KOPT-K1 (cell line): ENCODE results near the gene C10orf53.

ENCODE experiments used
- H3K27ac ChIP-seq: fragments of 200-600 bp; sonication (generic); 2 replicates; pipeline ENCODE4 v1.5.1; 2016; ENCODE audit warnings: antibody characterized with exemption, mild to moderate bottlenecking, low read depth, low read length; ENCODE audit not compliant: poor library complexity, severe bottlenecking
- H3K36me3 ChIP-seq: fragments of 200-600 bp; sonication (generic); 2 replicates; pipeline ENCODE4 v1.5.1; 2017; ENCODE audit warnings: antibody characterized with exemption, mild to moderate bottlenecking, low read length, moderate library complexity; ENCODE audit not compliant: insufficient read depth
- H3K9me3 ChIP-seq: fragments of 200-600 bp; sonication (generic); 2 replicates; pipeline ENCODE4 v1.5.1; 2017; ENCODE audit warnings: antibody characterized with exemption, low read length, mild to moderate bottlenecking; ENCODE audit not compliant: insufficient read depth, poor library complexity, severe bottlenecking

C10orf53 gene

GRCh38 chr10:49735161-49735560, 55.7 kb downstream of the C10orf53 start:
- H3K27ac ChIP-seq, result no peak overlapping the region
- peaks cover 10% of the 10 kb centered on the region; the same call in 1 of the 2 replicates for H3K36me3 ChIP-seq
- H3K9me3 ChIP-seq, result no peaks in the 10 kb centered on the region

GRCh38 chr10:49735848-49736563, 56.6 kb downstream of the C10orf53 start:
- Histone ChIP-seq H3K27ac (no peak overlapping the region), H3K9me3 (no peaks in the 10 kb centered on the region), H3K36me3 (peaks cover 10% of the 10 kb centered on the region; the same call in 1 of the 2 replicates)

GRCh38 chr10:49736564-49737113, 57.2 kb downstream of the C10orf53 start:
- Histone ChIP-seq H3K9me3 (no peaks in the 10 kb centered on the region), H3K36me3 (peaks cover 10% of the 10 kb centered on the region; the same call in 1 of the 2 replicates), H3K27ac (no peak overlapping the region)

GRCh38 chr10:49737474-49738201, 58.2 kb downstream of the C10orf53 start:
- H3K9me3 ChIP-seq, result no peaks in the 10 kb centered on the region
- no peak overlapping the region for H3K27ac ChIP-seq
- peaks cover 10% of the 10 kb centered on the region; the same call in 1 of the 2 replicates for H3K36me3 ChIP-seq

- no peaks in the 10 kb centered on the region for H3K9me3 ChIP-seq
- no peak overlapping the region for H3K27ac ChIP-seq
- H3K36me3 ChIP-seq, result peaks cover 10% of the 10 kb centered on the region; the same call in 1 of the 2 replicates
Measured at GRCh38 chr10:49738616-49739360, 59.3 kb downstream of the C10orf53 start.

GRCh38 chr10:49739426-49739825, 60.0 kb downstream of the C10orf53 start:
- peaks cover 10% of the 10 kb centered on the region; the same call in 1 of the 2 replicates for H3K36me3 ChIP-seq
- H3K9me3 ChIP-seq, result no peaks in the 10 kb centered on the region
- no peak overlapping the region for H3K27ac ChIP-seq

- Histone ChIP-seq H3K27ac (no peak overlapping the region), H3K9me3 (no peaks in the 10 kb centered on the region), H3K36me3 (peaks cover 14% of the 10 kb centered on the region; the same call in 1 of the 2 replicates)
Measured at GRCh38 chr10:49740346-49741107, 61.1 kb downstream of the C10orf53 start.

GRCh38 chr10:49741108-49741995, 61.9 kb downstream of the C10orf53 start:
- Histone ChIP-seq H3K27ac (no peak overlapping the region), H3K36me3 (peaks cover 10% of the 10 kb centered on the region; the same call in 1 of the 2 replicates), H3K9me3 (no peaks in the 10 kb centered on the region)

- no peak overlapping the region for H3K27ac ChIP-seq
- peaks cover 14% of the 10 kb centered on the region; the same call in 1 of the 2 replicates for H3K36me3 ChIP-seq
- no peaks in the 10 kb centered on the region for H3K9me3 ChIP-seq
Measured at GRCh38 chr10:49742683-49743463, 63.4 kb downstream of the C10orf53 start.

GRCh38 chr10:49743464-49744075, 64.1 kb downstream of the C10orf53 start:
- Histone ChIP-seq H3K36me3 (peaks cover 14% of the 10 kb centered on the region; the same call in 1 of the 2 replicates), H3K9me3 (no peaks in the 10 kb centered on the region), H3K27ac (no peak overlapping the region)

GRCh38 chr10:49744091-49744685, 64.7 kb downstream of the C10orf53 start:
- H3K27ac ChIP-seq, result no peak overlapping the region
- peaks cover 14% of the 10 kb centered on the region; the same call in 1 of the 2 replicates for H3K36me3 ChIP-seq
- no peaks in the 10 kb centered on the region for H3K9me3 ChIP-seq

- no peak overlapping the region for H3K27ac ChIP-seq
- H3K9me3 ChIP-seq, result no peaks in the 10 kb centered on the region
- H3K36me3 ChIP-seq, result peaks cover 14% of the 10 kb centered on the region; the same call in 1 of the 2 replicates
Measured at GRCh38 chr10:49744924-49745605, 65.6 kb downstream of the C10orf53 start.
